GM21825 (cell line): ENCODE measurements around the gene LASP1NB.
"Not testable (repeated sequence)": the region's sequence is repeated elsewhere in the genome, so short reads cannot be mapped to it uniquely, and the experiment has no call there.

Experiments
- ATAC-seq: cut with Tn5 transposase; IDR thresholded peaks from one replicate; pipeline ENCODE4 v1.9.1; 2021; ENCODE audit warnings: mild to moderate bottlenecking, moderate library complexity; ENCODE audit not compliant: unreplicated experiment

The LASP1NB gene

DNA sequence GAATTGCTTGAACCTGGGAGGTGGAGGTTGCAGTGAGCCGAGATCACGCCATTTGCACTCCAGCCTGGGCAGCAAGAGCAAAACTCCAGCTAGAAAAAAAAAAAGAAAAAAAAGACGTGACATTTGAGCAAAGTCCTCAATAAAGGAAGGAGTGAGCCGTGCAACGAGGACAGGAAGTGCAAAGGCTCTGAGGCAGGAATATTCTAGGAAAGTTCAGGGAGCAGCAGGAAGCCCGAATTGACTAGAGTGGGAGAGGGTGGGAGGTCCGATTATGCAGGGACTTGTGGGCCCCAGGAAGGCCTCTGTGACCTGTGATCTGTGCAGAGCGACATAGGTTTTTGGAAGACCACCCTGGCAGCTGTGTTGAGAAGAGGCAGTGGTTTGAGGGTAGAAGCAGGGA lies 8.6 kb upstream of the LASP1NB start:
- ATAC-seq: no peak

DNA sequence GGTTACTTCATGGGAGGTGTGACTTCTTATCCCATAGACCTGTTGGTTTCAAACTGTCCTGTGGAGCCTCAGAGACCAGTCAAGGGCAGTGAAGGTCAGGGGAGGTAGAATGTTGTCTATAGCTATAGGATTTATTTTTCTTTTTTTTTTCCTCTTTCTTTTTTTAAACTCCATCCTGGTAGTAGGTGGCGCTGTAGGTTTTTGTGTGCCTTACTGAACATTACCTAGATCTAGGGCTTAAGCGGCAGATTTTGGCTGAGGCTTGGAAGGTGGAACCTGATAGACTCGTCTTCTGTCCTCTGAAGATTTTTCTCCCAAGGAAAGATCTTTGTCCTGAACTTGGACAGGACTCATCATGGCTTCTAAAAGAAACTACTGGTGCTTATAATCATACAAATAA lies 8.2 kb upstream of the LASP1NB start:
- no peak for ATAC-seq

DNA sequence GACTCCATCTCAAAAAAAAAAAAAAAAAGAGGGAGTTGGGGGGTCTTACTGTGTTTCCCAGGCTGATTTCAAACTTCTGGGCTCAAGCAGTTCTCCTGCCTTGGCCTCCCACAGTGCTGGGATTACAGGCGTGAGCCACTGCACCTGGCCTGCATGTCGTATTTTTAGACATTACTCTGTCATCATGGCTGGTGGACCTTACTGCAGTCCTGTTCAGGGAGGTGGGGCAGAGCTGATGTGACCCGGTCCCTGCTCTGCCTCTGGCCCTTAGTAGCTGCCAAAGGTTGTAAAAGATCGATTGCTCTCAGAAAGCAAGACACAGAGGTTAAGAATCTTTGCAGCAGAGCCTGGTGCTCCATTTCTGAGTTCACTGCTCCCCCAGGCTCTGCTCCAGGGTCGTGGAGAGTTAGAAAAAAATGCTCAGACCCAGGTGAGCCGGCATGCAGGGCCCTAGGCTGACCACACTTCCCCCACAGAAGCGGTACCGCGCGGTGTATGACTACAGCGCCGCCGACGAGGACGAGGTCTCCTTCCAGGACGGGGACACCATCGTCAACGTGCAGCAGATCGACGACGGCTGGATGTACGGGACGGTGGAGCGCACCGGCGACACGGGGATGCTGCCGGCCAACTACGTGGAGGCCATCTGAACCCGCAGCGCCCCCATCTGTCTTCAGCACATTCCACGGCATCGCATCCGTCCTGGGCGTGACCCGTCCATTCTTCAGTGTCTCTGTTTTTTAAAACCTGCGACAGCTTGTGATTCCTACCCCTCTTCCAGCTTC lies 7.1 kb upstream of the LASP1NB start:
- ATAC-seq: no peak

DNA sequence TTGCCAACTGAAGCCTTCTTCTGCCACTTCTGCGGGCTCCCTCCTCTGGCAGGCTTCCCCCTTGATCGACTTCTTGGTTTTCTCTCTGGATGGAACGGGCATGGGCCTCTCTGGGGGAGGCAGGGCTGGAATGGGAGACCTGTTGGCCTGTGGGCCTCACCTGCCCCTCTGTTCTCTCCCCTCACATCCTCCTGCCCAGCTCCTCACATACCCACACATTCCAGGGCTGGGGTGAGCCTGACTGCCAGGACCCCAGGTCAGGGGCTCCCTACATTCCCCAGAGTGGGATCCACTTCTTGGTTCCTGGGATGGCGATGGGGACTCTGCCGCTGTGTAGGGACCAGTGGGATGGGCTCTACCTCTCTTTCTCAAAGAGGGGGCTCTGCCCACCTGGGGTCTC lies 6.5 kb upstream of the LASP1NB start:
- ATAC-seq: no peak

DNA sequence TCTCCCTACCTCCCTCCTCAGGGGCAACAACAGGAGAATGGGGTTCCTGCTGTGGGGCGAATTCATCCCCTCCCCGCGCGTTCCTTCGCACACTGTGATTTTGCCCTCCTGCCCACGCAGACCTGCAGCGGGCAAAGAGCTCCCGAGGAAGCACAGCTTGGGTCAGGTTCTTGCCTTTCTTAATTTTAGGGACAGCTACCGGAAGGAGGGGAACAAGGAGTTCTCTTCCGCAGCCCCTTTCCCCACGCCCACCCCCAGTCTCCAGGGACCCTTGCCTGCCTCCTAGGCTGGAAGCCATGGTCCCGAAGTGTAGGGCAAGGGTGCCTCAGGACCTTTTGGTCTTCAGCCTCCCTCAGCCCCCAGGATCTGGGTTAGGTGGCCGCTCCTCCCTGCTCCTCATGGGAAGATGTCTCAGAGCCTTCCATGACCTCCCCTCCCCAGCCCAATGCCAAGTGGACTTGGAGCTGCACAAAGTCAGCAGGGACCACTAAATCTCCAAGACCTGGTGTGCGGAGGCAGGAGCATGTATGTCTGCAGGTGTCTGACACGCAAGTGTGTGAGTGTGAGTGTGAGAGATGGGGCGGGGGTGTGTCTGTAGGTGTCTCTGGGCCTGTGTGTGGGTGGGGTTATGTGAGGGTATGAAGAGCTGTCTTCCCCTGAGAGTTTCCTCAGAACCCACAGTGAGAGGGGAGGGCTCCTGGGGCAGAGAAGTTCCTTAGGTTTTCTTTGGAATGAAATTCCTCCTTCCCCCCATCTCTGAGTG lies 5.9 kb upstream of the LASP1NB start:
- no peak for ATAC-seq

DNA sequence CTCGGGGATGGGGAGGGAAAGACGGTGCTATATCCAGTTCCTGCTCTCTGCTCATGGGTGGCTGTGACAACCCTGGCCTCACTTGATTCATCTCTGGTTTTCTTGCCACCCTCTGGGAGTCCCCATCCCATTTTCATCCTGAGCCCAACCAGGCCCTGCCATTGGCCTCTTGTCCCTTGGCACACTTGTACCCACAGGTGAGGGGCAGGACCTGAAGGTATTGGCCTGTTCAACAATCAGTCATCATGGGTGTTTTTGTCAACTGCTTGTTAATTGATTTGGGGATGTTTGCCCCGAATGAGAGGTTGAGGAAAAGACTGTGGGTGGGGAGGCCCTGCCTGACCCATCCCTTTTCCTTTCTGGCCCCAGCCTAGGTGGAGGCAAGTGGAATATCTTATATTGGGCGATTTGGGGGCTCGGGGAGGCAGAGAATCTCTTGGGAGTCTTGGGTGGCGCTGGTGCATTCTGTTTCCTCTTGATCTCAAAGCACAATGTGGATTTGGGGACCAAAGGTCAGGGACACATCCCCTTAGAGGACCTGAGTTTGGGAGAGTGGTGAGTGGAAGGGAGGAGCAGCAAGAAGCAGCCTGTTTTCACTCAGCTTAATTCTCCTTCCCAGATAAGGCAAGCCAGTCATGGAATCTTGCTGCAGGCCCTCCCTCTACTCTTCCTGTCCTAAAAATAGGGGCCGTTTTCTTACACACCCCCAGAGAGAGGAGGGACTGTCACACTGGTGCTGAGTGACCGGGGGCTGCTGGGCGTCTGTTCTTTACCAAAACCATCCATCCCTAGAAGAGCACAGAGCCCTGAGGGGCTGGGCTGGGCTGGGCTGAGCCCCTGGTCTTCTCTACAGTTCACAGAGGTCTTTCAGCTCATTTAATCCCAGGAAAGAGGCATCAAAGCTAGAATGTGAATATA lies 4.8 kb upstream of the LASP1NB start:
- ATAC-seq: no peak

DNA sequence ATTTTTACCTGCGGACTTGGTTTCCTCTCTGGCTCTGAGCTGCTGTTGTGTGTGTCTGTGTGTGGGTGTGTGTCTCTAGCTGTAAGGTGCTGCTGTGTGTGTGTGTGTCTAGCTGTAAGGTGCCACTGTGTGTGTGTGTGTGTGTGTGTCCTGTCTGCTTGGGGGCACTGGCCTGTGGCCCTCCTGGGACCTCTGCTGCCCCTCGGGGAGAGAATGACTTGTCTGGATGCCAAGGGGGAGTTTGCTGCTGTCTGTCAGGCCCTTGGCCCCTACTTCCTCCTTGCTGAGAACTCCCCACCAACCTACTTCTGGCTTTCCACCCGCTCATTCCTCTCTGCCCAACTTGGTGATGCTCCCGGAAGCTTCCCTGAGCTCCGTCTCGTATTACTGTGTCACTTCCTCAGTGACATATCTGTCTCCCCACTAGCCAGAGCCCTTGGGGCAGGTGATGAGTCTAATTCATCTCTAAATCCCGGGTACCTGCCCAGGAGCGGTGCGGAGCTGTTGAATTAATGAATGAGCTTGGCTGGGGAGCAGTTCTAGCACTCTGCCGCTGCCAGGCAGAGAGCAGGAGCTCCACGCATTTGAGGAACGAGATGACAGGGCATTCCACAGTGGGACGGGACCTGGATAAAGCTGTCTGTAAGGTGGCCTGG lies 3.5 kb upstream of the LASP1NB start:
- ATAC-seq: no peak

DNA sequence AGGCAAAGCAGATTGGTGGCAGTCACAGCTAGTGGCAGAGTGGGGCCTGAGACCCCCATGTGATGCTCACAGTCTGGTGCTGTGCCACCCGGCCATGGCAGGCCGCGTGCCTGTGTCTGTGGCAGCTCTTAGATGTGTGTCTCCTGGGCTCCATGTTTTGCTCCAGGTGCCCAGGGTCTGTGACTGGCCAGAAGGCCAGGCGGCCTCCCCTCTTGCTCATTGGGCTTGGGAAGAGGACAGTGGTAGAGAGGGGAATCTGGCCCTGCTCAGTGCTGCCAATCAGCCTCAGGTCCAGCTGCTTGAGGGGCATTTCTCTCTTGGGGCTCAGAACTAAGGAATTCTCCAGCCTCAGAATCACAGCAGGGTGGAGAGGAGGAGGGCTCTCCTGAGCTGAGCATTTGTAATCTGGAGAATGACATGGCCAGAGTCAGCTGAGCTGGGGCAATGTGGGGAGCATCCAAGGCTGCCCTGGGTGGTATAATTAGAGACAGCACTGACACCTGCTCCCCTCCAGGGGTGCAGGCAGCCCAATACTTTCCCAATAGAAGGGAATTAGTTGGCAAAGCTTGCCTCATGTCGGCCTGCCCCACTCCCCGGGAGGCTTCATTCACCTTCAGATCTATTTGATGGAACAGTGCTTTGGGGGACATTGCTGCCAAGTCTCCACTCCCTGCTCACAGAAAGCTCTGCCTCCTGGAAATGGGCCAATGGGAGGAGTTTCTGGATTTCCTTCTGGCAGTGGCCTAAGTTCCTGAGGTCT lies 2.7 kb upstream of the LASP1NB start:
- ATAC-seq: no peak

DNA sequence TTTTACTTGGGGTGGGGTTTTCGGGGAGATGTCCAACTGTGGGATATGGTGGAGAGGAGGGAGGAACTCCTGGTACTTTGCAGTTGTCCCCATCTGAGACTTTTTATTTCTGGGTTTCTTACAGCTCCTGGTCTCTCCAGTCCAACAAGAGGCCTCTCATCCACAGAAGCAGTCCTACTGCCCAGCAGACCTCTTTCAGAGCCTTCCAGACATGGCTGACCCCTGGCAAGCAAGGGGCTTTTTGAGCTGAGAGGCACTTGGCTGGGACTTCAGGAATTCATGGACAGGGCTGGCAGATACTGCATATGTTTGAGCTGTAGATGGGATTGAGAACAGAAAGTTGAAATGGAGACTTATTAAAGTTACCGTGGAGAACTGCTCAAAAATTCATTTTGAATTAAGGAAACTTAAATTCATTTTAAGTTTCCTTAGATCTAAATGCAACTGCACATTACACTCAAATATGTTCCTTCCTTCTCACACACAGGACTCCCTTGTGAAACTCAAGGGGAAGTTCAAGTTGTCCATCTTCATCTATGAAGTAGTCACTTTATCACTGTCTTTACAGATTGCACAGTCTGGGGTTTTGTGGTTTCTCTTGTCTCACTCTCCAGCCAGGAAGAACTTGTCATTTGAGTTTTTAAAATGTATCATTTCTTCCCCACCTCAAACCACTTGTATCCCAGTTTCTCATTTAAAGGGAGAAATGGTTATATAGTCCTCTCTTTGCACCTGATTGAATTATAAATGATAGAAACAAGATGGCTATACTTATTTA lies 1.1 kb downstream of the LASP1NB start:
- ATAC-seq: no peak

DNA sequence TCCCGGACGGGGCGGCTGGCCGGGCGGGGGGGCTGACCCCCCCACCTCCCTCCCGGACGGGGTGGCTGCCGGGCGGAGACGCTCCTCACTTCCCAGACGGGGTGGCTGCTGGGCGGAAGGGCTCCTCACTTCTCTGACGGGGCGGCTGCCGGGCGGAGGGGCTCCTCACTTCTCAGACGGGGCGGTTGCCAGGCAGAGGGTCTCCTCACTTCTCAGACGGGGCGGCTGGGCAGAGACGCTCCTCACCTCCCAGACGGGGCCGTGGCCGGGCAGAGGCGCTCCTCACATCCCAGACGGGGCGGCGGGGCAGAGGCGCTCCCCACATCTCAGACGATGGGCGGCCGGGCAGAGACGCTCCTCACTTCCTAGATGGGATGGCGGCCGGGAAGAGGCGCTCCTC lies 5.4 kb downstream of the LASP1NB start:
- ATAC-seq: not testable (repeated sequence)

DNA sequence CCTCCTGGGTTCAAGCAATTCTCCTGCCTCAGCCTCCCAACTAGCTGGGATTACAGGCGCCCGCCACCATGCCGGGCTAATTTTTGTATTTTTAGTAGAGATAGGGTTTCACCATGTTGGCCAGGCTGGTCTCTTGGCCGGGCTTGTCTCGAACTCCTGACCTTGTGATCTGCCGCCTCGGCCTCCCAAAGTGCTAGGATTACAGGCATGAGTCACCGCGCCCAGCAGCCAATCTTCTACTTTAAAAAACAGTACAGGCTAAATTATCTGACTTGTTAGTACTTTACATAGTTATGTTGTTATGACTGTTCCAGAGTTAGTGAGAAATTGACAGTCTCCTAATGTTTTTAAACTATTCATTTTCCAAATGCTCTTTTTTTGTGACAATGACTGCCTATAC lies 8.5 kb downstream of the LASP1NB start:
- not testable (repeated sequence) for ATAC-seq

DNA sequence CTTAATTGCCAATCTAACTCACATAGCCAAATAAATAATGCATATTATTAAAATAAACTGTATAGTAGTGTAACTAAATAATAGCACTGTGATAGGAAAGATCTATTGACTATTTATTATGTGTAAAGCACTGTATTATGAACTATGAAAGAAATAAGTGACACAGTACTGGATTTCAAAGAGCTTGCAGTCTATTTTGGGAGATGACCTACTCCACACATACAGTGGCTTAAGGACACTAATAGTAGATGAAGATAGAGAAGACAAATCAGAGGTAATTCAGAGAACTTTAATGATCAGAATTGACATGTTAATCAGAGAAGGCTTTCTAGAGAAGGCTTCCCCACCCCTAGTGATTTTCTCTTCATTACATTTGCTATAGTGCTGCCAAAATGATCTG lies 14.6 kb downstream of the LASP1NB start:
- no peak for ATAC-seq

DNA sequence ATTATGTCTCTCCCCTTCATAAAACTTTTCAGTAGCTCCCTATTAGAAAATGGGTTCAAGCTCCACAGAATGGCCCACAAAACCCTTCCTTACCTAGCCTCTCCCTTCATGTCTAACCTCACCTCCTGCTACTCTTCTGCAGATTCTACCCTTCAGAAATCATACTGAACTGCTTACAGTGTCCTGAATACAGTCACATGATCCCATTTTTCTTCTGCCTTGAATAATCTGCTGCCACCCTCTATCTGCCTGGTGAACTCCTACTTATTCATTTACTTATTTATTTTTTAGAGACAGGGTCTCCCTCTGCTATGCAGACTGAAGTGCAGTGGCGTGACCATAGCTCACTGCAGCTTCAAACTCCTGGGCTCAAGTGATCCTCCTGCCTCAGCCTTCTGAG lies 15.0 kb downstream of the LASP1NB start:
- ATAC-seq: no peak

DNA sequence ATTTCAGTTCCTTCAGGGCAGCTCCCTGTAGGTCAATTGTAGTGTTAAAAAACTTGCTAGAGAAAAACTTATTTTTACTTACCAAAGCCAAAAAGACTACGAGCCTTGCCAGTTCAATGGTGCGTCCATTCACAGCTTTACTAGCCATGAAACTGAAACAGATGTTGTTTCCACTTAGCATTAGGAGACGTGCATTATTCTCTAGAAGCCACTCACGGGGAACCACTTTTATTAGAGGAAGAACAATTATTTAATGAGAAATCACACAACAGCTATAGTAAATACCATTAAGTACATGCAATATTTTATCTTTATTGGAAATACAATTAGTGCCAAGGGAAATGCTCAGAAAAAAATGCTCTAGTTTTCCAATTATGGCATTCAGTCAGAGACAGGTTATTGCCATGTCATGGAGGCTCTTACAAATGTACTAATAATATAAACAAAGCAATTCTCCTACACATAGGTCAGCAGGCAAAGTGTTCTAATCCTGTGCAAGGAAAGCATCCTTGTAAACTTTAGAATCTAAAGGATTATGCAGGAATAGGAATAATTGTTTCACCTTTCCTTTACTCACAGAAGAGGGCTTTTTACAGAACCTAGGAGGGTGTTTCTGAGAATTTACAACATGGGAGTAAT lies 17.4 kb downstream of the LASP1NB start:
- no peak for ATAC-seq

DNA sequence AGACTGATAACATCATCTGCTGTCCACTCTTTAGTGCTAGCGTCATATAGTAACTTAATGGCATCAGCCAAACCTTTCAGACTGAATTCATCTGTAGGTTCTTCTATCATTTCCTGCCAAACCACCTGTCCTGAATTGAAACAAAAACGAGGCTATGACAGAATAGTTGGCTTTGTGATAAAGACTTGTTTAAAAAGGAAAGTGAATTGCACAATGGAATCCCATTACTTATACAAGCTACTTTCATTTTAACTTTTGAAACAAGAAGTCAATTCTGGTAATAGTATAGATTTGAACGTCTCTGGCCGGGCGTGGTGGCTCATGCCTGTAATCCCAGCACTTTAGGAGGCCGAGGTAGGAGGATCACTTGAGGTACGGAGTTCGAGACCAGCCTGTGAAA lies 18.2 kb downstream of the LASP1NB start:
- ATAC-seq: no peak

DNA sequence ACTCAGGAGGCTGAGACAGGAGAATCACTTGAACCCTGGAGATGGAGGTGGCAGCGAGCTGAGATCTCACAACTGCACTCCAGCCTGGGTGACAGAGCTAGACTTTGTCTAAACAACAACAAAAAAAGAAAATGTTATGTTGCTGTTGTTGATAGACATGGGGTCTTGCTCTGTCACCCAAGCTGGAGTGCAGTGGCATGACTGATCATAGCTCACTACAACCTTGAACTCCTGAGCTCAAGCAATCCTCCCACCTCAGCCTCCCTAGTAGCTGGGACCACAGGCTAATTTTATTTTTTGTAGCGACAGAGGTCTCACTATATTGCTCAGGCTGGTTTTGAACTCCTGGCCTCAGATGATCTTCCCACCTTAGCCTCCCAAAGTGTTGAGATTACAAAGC lies 21.8 kb downstream of the LASP1NB start:
- no peak for ATAC-seq

DNA sequence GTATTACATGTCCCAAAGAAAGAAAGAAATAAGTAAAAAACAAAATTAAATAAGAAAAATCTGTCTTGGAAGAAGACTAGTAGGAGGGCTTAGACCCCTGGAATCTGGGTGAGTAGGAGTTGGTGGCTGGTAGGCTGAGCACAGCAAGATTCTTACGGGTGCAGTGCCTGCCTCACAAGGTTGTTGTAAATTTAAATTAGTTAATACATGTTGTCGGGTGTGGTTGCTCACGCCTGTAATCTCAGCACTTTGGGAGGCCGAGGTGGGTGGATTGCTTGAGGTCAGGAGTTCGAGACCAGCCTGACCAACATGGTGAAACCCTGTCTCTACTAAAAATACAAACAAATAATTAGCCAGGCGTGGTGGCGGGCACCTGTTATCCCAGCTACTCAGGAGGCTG lies 28.4 kb downstream of the LASP1NB start:
- not testable (repeated sequence) for ATAC-seq

DNA sequence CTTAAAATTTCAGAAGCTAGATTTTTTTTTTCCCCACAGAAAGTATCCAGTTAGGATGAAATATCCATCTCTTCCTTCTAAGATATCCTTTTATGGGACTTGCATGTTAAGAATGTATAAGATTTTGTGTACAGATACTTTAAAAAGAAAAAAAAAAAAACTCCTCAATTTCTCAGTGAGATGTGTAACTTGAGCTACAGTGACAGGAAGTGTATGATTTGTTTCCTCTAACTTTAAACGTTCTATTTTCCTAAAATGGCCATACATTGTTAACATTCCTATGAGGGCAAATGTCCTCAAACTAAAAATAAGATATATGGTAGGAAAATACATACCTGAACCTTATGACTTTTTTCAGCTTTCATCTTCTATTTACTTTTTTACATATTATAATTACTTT lies 32.9 kb downstream of the LASP1NB start:
- ATAC-seq: no peak

DNA sequence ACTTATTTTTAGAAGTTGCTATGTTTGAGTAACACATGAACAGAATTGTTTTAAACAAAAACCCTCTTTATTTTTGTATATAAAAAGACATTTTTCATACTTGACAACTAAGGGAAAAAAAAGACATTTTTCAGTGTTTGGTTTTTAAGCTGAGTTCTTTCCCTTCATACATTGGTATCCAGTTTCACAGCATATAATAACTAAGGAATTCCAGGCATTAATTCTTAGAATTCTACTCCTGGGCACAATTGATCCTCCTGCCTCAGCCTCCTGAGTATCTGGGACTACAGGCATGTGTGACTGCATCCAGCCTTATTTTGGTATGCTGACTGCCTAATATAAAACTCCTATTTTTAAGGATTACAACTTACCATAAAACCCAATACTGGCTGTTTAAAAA lies 33.3 kb downstream of the LASP1NB start:
- ATAC-seq: no peak
